Glutamatergic neuron (in vitro differentiated cells): ENCODE measurements around the gene HSPA12A. TPM values are rescaled to one million over a fixed set of nuclear protein-coding genes. Genes with fewer than 3 reads are reported as not detected.

Source experiments
- DNase-seq: peaks from one replicate; pipeline ENCODE4 v3.0.0; 2022
- H3K27ac Mint-ChIP-seq: one replicate; pipeline ENCODE4 v1.8.0; 2020; ENCODE audit warnings: mild to moderate bottlenecking, mixed read lengths, inconsistent platforms; ENCODE audit not compliant: unreplicated experiment
- H3K27me3 Mint-ChIP-seq: one replicate; pipeline ENCODE4 v1.8.0; 2020; ENCODE audit warnings: mild to moderate bottlenecking, moderate library complexity, mixed read lengths, inconsistent platforms; ENCODE audit not compliant: unreplicated experiment
- H3K36me3 Mint-ChIP-seq: one replicate; pipeline ENCODE4 v1.8.0; 2020; ENCODE audit warnings: mild to moderate bottlenecking, mixed read lengths, inconsistent platforms; ENCODE audit not compliant: unreplicated experiment
- H3K4me1 Mint-ChIP-seq: one replicate; pipeline ENCODE4 v1.8.0; 2020; ENCODE audit warnings: mild to moderate bottlenecking, low read depth, mixed read lengths, inconsistent platforms; ENCODE audit not compliant: unreplicated experiment
- H3K4me3 Mint-ChIP-seq: one replicate; pipeline ENCODE4 v1.8.0; 2020; ENCODE audit warnings: mild to moderate bottlenecking, mixed read lengths, inconsistent platforms; ENCODE audit not compliant: unreplicated experiment
- H3K9me3 Mint-ChIP-seq: one replicate; pipeline ENCODE4 v1.8.0; 2020; ENCODE audit warnings: mild to moderate bottlenecking, moderate library complexity, mixed read lengths, inconsistent platforms; ENCODE audit not compliant: unreplicated experiment
- total RNA-seq: library from RNA; stranded (reverse); fragmentation: NEBNext Ultra II Directional; extraction: Animal tissue kit (Norgen Biotek cat#: 25700); gene quantifications from one replicate; pipeline ENCODE4 v1.2.1, GENCODE V29; 2021; ENCODE audit not compliant: unreplicated experiment
- TF ChIP-seq, protein P1 (sequence below): fragments of 200-600 bp; sonication (generic); IDR thresholded peaks from one replicate; pipeline ENCODE4 v1.5.0; 2021; ENCODE audit not compliant: partially characterized antibody, unreplicated experiment

The HSPA12A gene
- total RNA-seq, 1 donor from 2014 or later = 75.0 TPM

DNA sequence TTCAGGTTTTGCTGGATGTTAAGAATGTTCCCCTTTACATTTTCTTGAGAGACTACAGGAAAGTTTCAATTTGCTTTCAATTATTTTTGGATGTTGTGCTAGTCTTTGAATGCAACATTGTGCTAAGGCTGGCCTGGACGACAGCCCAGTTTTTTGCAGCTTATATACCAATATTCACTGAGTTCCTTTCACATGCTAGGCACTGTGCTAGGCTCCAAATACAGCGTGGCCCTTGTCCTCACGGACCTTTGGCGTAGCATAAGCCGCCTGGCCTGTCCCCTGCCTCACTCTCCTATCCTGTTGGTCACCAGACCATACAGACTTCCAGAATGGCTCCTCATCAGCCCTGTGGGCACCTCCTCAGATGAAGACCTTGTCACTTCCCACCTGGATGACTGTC is 19.5 kb upstream of the HSPA12A start:
- TF ChIP-seq, protein P1, sequence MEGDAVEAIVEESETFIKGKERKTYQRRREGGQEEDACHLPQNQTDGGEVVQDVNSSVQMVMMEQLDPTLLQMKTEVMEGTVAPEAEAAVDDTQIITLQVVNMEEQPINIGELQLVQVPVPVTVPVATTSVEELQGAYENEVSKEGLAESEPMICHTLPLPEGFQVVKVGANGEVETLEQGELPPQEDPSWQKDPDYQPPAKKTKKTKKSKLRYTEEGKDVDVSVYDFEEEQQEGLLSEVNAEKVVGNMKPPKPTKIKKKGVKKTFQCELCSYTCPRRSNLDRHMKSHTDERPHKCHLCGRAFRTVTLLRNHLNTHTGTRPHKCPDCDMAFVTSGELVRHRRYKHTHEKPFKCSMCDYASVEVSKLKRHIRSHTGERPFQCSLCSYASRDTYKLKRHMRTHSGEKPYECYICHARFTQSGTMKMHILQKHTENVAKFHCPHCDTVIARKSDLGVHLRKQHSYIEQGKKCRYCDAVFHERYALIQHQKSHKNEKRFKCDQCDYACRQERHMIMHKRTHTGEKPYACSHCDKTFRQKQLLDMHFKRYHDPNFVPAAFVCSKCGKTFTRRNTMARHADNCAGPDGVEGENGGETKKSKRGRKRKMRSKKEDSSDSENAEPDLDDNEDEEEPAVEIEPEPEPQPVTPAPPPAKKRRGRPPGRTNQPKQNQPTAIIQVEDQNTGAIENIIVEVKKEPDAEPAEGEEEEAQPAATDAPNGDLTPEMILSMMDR = no peak
- Mint-ChIP-seq H3K27me3 (no peaks in the 10 kb centered on the region), H3K9me3 (peaks cover 3% of the 10 kb centered on the region), H3K4me3 (no peak overlapping the region), H3K4me1 (no peaks in the 10 kb centered on the region), H3K27ac (no peak overlapping the region), H3K36me3 (peaks cover 14% of the 10 kb centered on the region)
- DNase-seq = no peak

DNA sequence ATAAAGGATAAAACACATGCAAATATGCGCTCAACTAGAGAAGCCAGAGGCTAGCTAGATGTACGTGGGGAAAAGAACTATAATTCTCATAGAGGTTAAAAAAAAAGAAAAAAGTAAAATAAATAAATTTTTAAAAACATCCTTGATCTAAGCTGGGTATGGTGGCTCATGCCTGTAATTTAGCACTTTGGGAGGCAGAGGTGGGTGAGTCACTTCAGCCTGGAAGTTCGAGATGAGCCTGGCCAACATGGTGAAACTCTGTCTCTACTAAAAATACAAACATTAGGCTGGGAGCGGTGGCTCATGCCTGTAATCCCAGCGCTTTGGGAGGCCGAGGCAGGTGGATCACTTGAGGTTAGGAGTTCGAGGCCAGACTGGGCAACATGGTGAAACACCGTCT is 18.6 kb upstream of the HSPA12A start:
- no peak overlapping the region for H3K27ac Mint-ChIP-seq
- TF ChIP-seq, protein P1 = no peak
- H3K27me3 Mint-ChIP-seq = no peaks in the 10 kb centered on the region
- peaks cover 3% of the 10 kb centered on the region for H3K9me3 Mint-ChIP-seq
- DNase-seq = no peak
- H3K4me1 Mint-ChIP-seq = no peaks in the 10 kb centered on the region
- no peak overlapping the region for H3K4me3 Mint-ChIP-seq
- peaks cover 14% of the 10 kb centered on the region for H3K36me3 Mint-ChIP-seq

DNA sequence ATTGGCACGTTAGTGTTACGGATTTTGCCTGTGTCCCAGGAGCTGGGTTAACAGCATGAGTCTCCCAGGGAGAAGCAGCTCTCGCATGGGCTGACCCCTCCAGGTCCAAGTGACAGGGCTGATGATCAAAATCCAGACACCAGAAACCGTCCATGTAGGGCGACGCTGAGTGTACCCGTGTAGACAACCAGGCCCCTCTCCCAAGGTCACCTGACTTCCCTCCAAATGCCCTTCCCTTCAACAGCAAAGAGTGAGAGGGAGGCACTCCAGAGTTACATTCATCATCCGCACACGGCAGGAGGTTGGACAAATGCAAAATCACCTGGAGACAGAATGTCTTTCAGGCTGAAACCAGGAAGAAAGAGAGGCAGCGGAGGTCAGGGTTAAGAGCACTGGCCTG is 14.9 kb upstream of the HSPA12A start:
- no peak overlapping the region for H3K4me3 Mint-ChIP-seq
- H3K27ac Mint-ChIP-seq = no peak overlapping the region
- peaks cover 8% of the 10 kb centered on the region for H3K36me3 Mint-ChIP-seq
- no peak for DNase-seq
- no peaks in the 10 kb centered on the region for H3K4me1 Mint-ChIP-seq
- peaks cover 3% of the 10 kb centered on the region for H3K9me3 Mint-ChIP-seq
- TF ChIP-seq, protein P1 = no peak
- no peaks in the 10 kb centered on the region for H3K27me3 Mint-ChIP-seq

DNA sequence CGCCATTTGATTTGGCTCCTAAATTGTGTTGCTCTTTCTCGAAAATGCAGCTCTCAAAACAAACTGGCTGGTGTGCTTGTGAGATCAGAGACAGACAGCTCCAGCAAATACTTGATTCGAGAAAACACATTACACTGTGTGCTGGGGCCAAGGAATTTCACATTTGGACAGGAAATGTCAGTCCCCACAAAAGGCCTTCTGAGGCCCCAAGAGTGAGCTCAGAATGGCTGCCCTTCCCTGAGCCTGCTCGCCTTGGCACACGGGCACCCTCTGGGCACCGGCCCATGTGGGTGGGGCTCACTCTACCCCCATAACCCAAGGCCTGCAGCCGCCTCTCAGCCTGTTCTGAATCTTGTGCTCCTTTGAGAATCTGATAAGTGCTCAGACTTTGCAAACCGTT is 13.9 kb upstream of the HSPA12A start:
- no peak for DNase-seq

DNA sequence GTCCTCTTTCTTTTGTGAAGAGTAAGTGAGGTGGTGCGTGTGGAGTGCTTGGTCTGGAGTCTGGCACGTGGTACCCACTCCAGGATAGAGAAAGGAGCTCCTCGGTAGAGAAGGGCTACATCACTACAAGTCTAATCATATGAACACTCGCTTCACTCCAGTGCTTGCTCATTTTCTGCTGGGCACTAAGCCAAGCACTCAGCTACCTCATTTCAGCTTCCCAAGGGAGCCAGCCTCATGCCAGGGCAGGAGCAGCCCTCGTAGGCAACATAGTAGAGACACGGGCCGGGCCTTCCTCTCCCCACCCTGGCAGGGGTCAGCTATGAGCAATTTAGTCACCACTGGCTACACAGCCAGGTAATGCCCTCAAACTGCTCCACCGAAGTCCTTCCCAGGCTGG is 11.4 kb upstream of the HSPA12A start:
- no peak for DNase-seq
- peaks cover 6% of the 10 kb centered on the region for H3K36me3 Mint-ChIP-seq

More for the DNA sequence above, 13.9 kb upstream of the HSPA12A start:
- no peaks in the 10 kb centered on the region for H3K27me3 Mint-ChIP-seq
- H3K4me3 Mint-ChIP-seq = no peak overlapping the region
- H3K36me3 Mint-ChIP-seq = peaks cover 5% of the 10 kb centered on the region
- TF ChIP-seq, protein P1 = no peak
- no peaks in the 10 kb centered on the region for H3K4me1 Mint-ChIP-seq
- no peak overlapping the region for H3K27ac Mint-ChIP-seq
- H3K9me3 Mint-ChIP-seq = peaks cover 2% of the 10 kb centered on the region

More for the DNA sequence above, 11.4 kb upstream of the HSPA12A start:
- peaks cover 3% of the 10 kb centered on the region for H3K9me3 Mint-ChIP-seq
- H3K27ac Mint-ChIP-seq = no peak overlapping the region
- H3K4me1 Mint-ChIP-seq = no peaks in the 10 kb centered on the region
- H3K4me3 Mint-ChIP-seq = no peak overlapping the region
- TF ChIP-seq, protein P1 = no peak
- H3K27me3 Mint-ChIP-seq = peaks cover 11% of the 10 kb centered on the region
